ENCODE data around the gene CBR3.

Gene CBR3

GRCh38 chr21:36186506-36187399 lies 51.9 kb downstream of the CBR3 start:
- no peak for DNase-seq

DNA sequence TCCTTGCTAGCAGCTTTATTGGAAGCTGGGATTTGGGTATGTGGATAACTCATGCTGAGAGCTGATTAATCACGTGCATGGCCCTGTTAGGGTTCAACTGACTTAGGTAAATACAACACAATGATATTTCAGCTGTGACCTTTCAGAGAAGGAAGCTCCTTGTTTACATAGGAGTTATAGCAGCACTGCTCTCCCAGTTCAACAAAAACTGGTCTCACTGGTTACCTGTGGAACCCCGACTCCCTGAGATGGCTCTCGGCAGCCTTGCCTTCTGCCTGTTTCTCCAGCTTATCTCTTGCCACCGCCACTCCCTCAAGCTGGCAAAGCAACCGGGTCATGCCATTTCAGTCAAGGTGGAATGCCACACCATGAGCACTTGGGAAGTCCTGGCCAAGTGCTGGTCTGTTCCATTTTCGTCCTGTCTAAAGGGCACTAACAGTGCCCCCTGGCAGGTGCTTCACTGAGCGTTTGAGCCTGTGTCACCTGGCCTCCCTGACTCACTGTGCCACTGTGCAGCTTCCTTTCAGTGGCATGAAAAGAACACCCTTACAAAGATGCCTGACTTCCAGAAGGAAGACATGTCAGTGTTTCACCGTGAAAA lies 53.3 kb downstream of the CBR3 start:
- no peak for DNase-seq

- no peak for DNase-seq
Observed at GRCh38 chr21:36188937-36189336, 54.1 kb downstream of the CBR3 start.

DNA sequence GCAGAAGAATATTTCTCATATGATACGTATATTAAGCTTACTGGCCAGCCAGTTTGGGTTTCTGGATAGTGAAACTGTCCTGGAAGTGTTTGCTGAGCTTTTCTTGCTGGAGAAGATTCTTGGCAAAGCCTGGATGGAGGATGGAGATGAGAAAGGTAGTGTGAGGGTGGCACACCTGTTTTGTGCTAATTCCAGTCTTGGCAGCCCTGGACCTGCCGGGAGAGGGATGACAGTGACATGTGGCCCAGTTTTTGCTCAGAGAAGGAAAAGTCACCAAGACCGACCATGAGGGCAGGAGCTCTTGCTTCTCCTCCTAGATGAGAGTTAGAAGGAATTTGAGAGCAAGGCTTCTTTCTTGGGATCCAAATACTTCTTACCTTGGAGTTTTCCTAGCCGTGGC lies 55.9 kb downstream of the CBR3 start:
- DNase-seq, result no peak

DNA sequence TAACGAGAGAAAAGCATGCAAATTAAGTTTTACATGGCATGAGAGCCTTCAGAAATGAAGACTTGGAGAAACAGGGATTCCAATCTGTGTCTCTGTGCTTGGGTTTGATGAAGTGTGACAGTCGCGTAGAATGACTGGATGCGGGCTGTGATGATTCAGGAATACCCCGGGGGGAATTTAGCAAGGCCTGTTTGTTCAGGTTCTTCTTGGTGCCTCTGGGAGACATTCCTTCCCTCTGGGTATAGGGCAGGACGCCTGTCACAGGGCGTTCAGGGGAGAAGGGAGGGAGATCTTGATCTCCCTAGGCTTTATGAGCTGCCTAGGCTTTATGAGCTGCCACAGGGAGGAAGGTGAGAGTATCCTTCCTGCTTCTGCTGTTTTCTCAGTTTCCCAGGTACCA lies 58.3 kb downstream of the CBR3 start:
- DNase-seq, result no peak

- DNase-seq, result no peak
Observed at GRCh38 chr21:36194024-36194423, 59.1 kb downstream of the CBR3 start.

DNA sequence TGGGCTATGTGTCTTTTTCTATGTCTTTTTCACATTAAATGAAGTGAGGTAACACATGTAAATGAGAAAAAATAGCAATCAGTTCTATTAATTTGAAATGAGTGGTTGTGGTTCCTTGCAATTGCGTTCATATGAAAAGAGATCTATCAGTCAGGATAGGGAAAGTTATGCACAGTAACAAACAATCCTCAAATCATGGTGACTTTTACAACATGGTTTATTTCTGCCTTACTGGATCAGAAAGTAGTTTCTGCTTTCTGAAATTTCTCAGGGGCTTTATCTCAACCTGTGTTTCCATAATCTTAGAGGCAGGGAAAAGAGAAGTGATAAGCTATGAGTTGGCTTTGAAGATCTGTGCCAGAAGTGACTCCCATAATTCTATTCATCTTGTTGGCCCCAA lies 60.7 kb downstream of the CBR3 start:
- no peak for DNase-seq
